Gastroesophageal sphincter (tissue), 4 donors: ENCODE measurements around the gene ACAP1. TPM values are rescaled to one million over a fixed set of nuclear protein-coding genes. Genes with fewer than 3 reads are reported as not detected.
A peak's percentile ranks its signal among the peaks of the same experiment; 100 is the strongest.

ENCODE experiments used
- ATAC-seq: fragments of 150-250 bp; one replicate; pipeline ENCODE4 v1.9.1; 2016; ENCODE audit warnings: mild to moderate bottlenecking, moderate library complexity
- H3K27ac ChIP-seq, 4 donors: fragments of 200-600 bp; sonication (generic) in 3 of 4; 1 replicate in 3 of 4; 2 replicates in 1 of 4; pipeline ENCODE4 v1.5.1; 2016 to 2019
- H3K27me3 ChIP-seq: fragments of 200-600 bp; sonication (generic); one replicate; pipeline ENCODE4 v1.5.1; 2019
- H3K36me3 ChIP-seq, 2 donors: fragments of 200-600 bp; sonication (generic); one replicate each; pipeline ENCODE4 v1.5.1; 2019; ENCODE audit warnings: control low read depth in 1 of 2
- H3K4me1 ChIP-seq, 3 donors: fragments of 200-600 bp; sonication (generic); 1 replicate in 2 of 3; 2 replicates in 1 of 3; pipeline ENCODE4 v1.5.1; 2016 to 2019; ENCODE audit warnings: control low read depth in 2 of 3
- H3K4me3 ChIP-seq, 2 donors: fragments of 200-600 bp; sonication (generic); one replicate each; pipeline ENCODE4 v1.5.1; 2019; ENCODE audit warnings: mild to moderate bottlenecking in 1 of 2, moderate library complexity in 1 of 2
- H3K9me3 ChIP-seq, 3 donors: fragments of 200-600 bp; sonication (generic); one replicate each; pipeline ENCODE4 v1.5.1; 2017 to 2019; ENCODE audit warnings: control low read depth in 2 of 3
- CTCF ChIP-seq, 4 experiments: fragments of 200-600 bp in 2 of 4; fragments of 450-650 bp in 2 of 4; sonication (generic) in 1 of 4; IDR thresholded peaks; one replicate each; pipeline ENCODE4 v1.5.1; 2017 to 2019; ENCODE audit warnings: antibody characterized with exemption in 4 of 4, mild to moderate bottlenecking in 2 of 4, moderate library complexity in 2 of 4
- EP300 ChIP-seq: sonication (generic); formaldehyde crosslinking; IDR thresholded peaks from one replicate; pipeline ENCODE4 v1.6.1; 2017; ENCODE audit warnings: antibody characterized with exemption, mild to moderate bottlenecking
- POLR2A ChIP-seq, 2 donors: fragments of 450-650 bp; IDR thresholded peaks; one replicate each; pipeline ENCODE4 v1.6.1; 2017; ENCODE audit warnings: antibody characterized with exemption in 2 of 2, mild to moderate bottlenecking in 2 of 2, moderate library complexity in 1 of 2
- POLR2AphosphoS5 ChIP-seq: sonication (generic); formaldehyde crosslinking; IDR thresholded peaks from one replicate; pipeline ENCODE4 v1.6.1; 2017; ENCODE audit warnings: antibody characterized with exemption
- WGBS, 2 donors: methylation state at CpG; one replicate each; pipeline ENCODE4 v1.1.5; 2018; ENCODE audit warnings: low coverage in 1 of 2; 5-methylcytosine and 5-hydroxymethylcytosine counted together
- total RNA-seq, 4 donors: library from RNA; depleted of rRNA; stranded (reverse); fragments of >200 nt; gene quantifications; one replicate each; pipeline ENCODE4 v1.1.0, GENCODE V29; 2016

Gene ACAP1
- total RNA-seq, 4 donors from 2014 or later, result 2.0 to 4.6 (median 3.5) TPM

- 90% methylated on average over 2 of the region's 17 CpGs; no CpG with 5 or more reads in 1 of the 2 donors for WGBS, 2 donors
Measured at GRCh38 chr17:7327501-7327900, 8.8 kb upstream of the ACAP1 start.

GRCh38 chr17:7328009-7328408, 8.3 kb upstream of the ACAP1 start:
- H3K4me3 ChIP-seq, result peak overlapping the region in 1 of 2 donors; percentile 63
- H3K36me3 ChIP-seq, result peaks cover 0 to 42% of the 10 kb centered on the region in 2 donors
- H3K27me3 ChIP-seq, result no peaks in the 10 kb centered on the region
- TF ChIP-seq POLR2A (IDR thresholded peaks at IDR 0.05), result no peak
- TF ChIP-seq CTCF (IDR thresholded peaks at IDR 0.05), result no peak
- no peak for TF ChIP-seq EP300
- TF ChIP-seq POLR2AphosphoS5, result no peak
- ATAC-seq, result no peak
- H3K27ac ChIP-seq, result peak overlapping the region in 1 of 4 donors; percentile 86
- 47 to 50% methylated on average over 1 of the region's 1 CpG for WGBS, 2 donors
- H3K9me3 ChIP-seq, result no peaks in the 10 kb centered on the region
- peaks cover 0 to 36% (median 14%) of the 10 kb centered on the region in 3 donors for H3K4me1 ChIP-seq

More at GRCh38 chr17:7327501-7327900, 8.8 kb upstream of the ACAP1 start:
- TF ChIP-seq POLR2AphosphoS5 (no peak), EP300 (no peak), POLR2A (IDR thresholded peaks at IDR 0.05) (no peak), CTCF (IDR thresholded peaks at IDR 0.05) (no peak)
- H3K9me3 ChIP-seq, result no peaks in the 10 kb centered on the region
- H3K27ac ChIP-seq, result no peak overlapping the region
- H3K36me3 ChIP-seq, result peaks cover 0 to 47% of the 10 kb centered on the region in 2 donors
- ATAC-seq, result no peak
- H3K4me3 ChIP-seq, result no peak overlapping the region
- peaks cover 0 to 36% (median 14%) of the 10 kb centered on the region in 3 donors for H3K4me1 ChIP-seq
- H3K27me3 ChIP-seq, result no peaks in the 10 kb centered on the region

- H3K4me1 ChIP-seq, result peaks cover 0 to 36% (median 14%) of the 10 kb centered on the region in 3 donors
- H3K9me3 ChIP-seq, result no peaks in the 10 kb centered on the region
- ATAC-seq, result peak; percentile 21
- H3K4me3 ChIP-seq, result peak within 1 kb of the TSS; percentile 60 to 63
- WGBS, 2 donors, result 0 to 2% methylated on average over 5 to 18 of the region's 50 CpGs
- H3K36me3 ChIP-seq, result peaks cover 0 to 33% of the 10 kb centered on the region in 2 donors
- TF ChIP-seq EP300 (no peak), CTCF (IDR thresholded peaks at IDR 0.05) (peak in 1 of 4 experiments; percentile 8), POLR2A (IDR thresholded peaks at IDR 0.05) (no peak)
- H3K27ac ChIP-seq, result peak within 1 kb of the TSS; percentile 72 to 96 (median 90)
- peaks cover 5% of the 10 kb centered on the region for H3K27me3 ChIP-seq
Measured at GRCh38 chr17:7328840-7329373, 7.4 kb upstream of the ACAP1 start, which contains the start of gene NEURL4. TSS of gene NEURL4 (minus strand) at chr17:7329335. CDS start at chr17:7329312, 23 bp downstream.

GRCh38 chr17:7329374-7329996, 6.8 kb upstream of the ACAP1 start:
- peaks cover 0 to 27% of the 10 kb centered on the region in 2 donors for H3K36me3 ChIP-seq
- ATAC-seq, result peak; percentile 89
- H3K27me3 ChIP-seq, result peaks cover 10% of the 10 kb centered on the region
- 0% methylated on average over 6 of the region's 43 CpGs; no CpG with 5 or more reads in 1 of the 2 donors for WGBS, 2 donors
- no peaks in the 10 kb centered on the region for H3K9me3 ChIP-seq
- peak overlapping the region; percentile 60 to 63 for H3K4me3 ChIP-seq
- TF ChIP-seq CTCF (IDR thresholded peaks at IDR 0.05) (peak in 1 of 4 experiments; percentile 31), EP300 (no peak), POLR2AphosphoS5 (peak; percentile 80), POLR2A (IDR thresholded peaks at IDR 0.05) (peak; percentile 67 to 69)
- peak overlapping the region; percentile 72 to 96 (median 90) for H3K27ac ChIP-seq
- peaks cover 0 to 31% (median 14%) of the 10 kb centered on the region in 3 donors for H3K4me1 ChIP-seq
